Hepatocyte (in vitro differentiated cells): ENCODE results near the gene LRBA. TPM values are rescaled to one million over a fixed set of nuclear protein-coding genes. Genes with fewer than 3 reads are reported as not detected.

ENCODE experiments used
- DNase-seq: peaks from one replicate; pipeline ENCODE4 v3.0.0-alpha.2; 2016; ENCODE audit warnings: low spot score
- H2AFZ ChIP-seq: fragments of 200-600 bp; sonication (generic); 2 replicates; pipeline ENCODE4 v1.6.0; 2016; ENCODE audit warnings: antibody characterized with exemption, mild to moderate bottlenecking
- H3K27ac ChIP-seq: fragments of 200-600 bp; sonication (generic); 2 replicates; pipeline ENCODE4 v1.5.1; 2016; ENCODE audit warnings: mild to moderate bottlenecking
- H3K27me3 ChIP-seq: fragments of 200-600 bp; sonication (generic); 2 replicates; pipeline ENCODE4 v1.6.1; 2016
- H3K36me3 ChIP-seq: fragments of 200-600 bp; sonication (generic); replicated peaks from 2 replicates; pipeline ENCODE4 v1.5.1; 2016; ENCODE audit warnings: low read depth; ENCODE audit not compliant: insufficient read depth
- H3K4me1 ChIP-seq: fragments of 200-600 bp; sonication (generic); 2 replicates; pipeline ENCODE4 v1.5.1; 2016; ENCODE audit warnings: mild to moderate bottlenecking, moderate library complexity; ENCODE audit not compliant: insufficient read depth
- H3K4me2 ChIP-seq: fragments of 200-600 bp; sonication (generic); 2 replicates; pipeline ENCODE4 v1.6.0; 2016
- H3K4me3 ChIP-seq: fragments of 200-600 bp; sonication (generic); 2 replicates; pipeline ENCODE4 v1.5.1; 2016; ENCODE audit warnings: mild to moderate bottlenecking
- H3K79me2 ChIP-seq: fragments of 200-600 bp; sonication (generic); 2 replicates; pipeline ENCODE4 v1.6.0; 2017; ENCODE audit warnings: mild to moderate bottlenecking
- H3K9me2 ChIP-seq: fragments of 200-600 bp; sonication (generic); replicated peaks from 2 replicates; pipeline ENCODE4 v1.6.0; 2017; ENCODE audit warnings: mild to moderate bottlenecking; ENCODE audit not compliant: insufficient read depth
- H3K9me3 ChIP-seq: fragments of 200-600 bp; sonication (generic); 2 replicates; pipeline ENCODE4 v1.5.1; 2016; ENCODE audit warnings: low read depth, mild to moderate bottlenecking
- H4K20me1 ChIP-seq: fragments of 200-600 bp; sonication (generic); 2 replicates; pipeline ENCODE4 v1.6.0; 2016; ENCODE audit warnings: mild to moderate bottlenecking; ENCODE audit not compliant: insufficient read depth, poor library complexity, severe bottlenecking
- CTCF ChIP-seq: fragments of 200-600 bp; sonication (generic); IDR thresholded peaks from 2 replicates; pipeline ENCODE4 v1.5.1; 2016; ENCODE audit warnings: antibody characterized with exemption, mild to moderate bottlenecking; ENCODE audit not compliant: poor library complexity
- EZH2 ChIP-seq: fragments of 200-600 bp; sonication (generic); IDR thresholded peaks from 2 replicates; pipeline ENCODE4 v1.6.1; 2016; ENCODE audit warnings: antibody characterized with exemption, mild to moderate bottlenecking, borderline replicate concordance
- EZH2phosphoT487 ChIP-seq: fragments of 200-600 bp; sonication (generic); IDR thresholded peaks from one replicate; pipeline ENCODE4 v1.6.1; 2018; ENCODE audit warnings: antibody characterized with exemption, mild to moderate bottlenecking, low read depth, moderate library complexity; ENCODE audit not compliant: unreplicated experiment, severe bottlenecking
- WGBS: methylation state at CpG from one replicate; pipeline ENCODE4 v1.1.6; 2016; ENCODE audit warnings: low lambda C conversion rate; ENCODE audit errors: missing lambda C conversion rate; 5-methylcytosine and 5-hydroxymethylcytosine counted together
- polyA plus RNA-seq: library from polyadenylated mRNA; unstranded; fragments of >200 nt; fragmentation: Nextera tagmentation; extraction: Ambion mirVana; gene quantifications from 2 replicates; pipeline ENCODE4 v1.2.1, GENCODE V29; 2016
- total RNA-seq: library from RNA; depleted of rRNA; stranded (reverse); fragments of >200 nt; gene quantifications from 2 replicates; pipeline ENCODE4 v1.2.3, GENCODE V29; 2014

The LRBA gene
- total and polyA plus RNA-seq, 2 experiments from 2014 or later: 14.1 to 69.4 TPM

- no peaks in the 10 kb centered on the region for H3K9me2 ChIP-seq
- no peaks in the 10 kb centered on the region for H3K36me3 ChIP-seq
- WGBS: 25% methylated on average over 12 of the region's 12 CpGs
- H4K20me1 ChIP-seq: peaks cover 11% of the 10 kb centered on the region
- no peak overlapping the region for H3K27ac ChIP-seq
- peaks cover 49% of the 10 kb centered on the region for H3K27me3 ChIP-seq
- peak overlapping the region; percentile 28 for H2AFZ ChIP-seq
- peak overlapping the region; percentile 86 for H3K4me2 ChIP-seq
- peaks cover 5% of the 10 kb centered on the region for H3K4me1 ChIP-seq
- DNase-seq: peak; percentile 24
- no peaks in the 10 kb centered on the region for H3K9me3 ChIP-seq
- peak overlapping the region; percentile 13 for H3K4me3 ChIP-seq
- H3K79me2 ChIP-seq: no peaks in the 10 kb centered on the region
- no peak for TF ChIP-seq CTCF
- no peak for TF ChIP-seq EZH2phosphoT487
- TF ChIP-seq EZH2: no peak
These were observed 436.2 kb downstream of the LRBA start for GRCh38 chr4:150578745-150579501.

GRCh38 chr4:150577796-150578195 is 437.3 kb downstream of the LRBA start:
- WGBS: 71% methylated on average over 1 of the region's 1 CpG
- Histone ChIP-seq H3K4me1 (peaks cover 5% of the 10 kb centered on the region), H3K27ac (no peak overlapping the region), H3K9me3 (no peaks in the 10 kb centered on the region), H3K4me3 (no peak overlapping the region), H3K4me2 (no peak overlapping the region), H3K9me2 (no peaks in the 10 kb centered on the region), H3K36me3 (no peaks in the 10 kb centered on the region), H4K20me1 (peaks cover 10% of the 10 kb centered on the region), H2AFZ (no peak overlapping the region), H3K79me2 (no peaks in the 10 kb centered on the region), H3K27me3 (peaks cover 37% of the 10 kb centered on the region)
- TF ChIP-seq EZH2phosphoT487 (no peak), CTCF (no peak), EZH2 (no peak)
- no peak for DNase-seq

DNA sequence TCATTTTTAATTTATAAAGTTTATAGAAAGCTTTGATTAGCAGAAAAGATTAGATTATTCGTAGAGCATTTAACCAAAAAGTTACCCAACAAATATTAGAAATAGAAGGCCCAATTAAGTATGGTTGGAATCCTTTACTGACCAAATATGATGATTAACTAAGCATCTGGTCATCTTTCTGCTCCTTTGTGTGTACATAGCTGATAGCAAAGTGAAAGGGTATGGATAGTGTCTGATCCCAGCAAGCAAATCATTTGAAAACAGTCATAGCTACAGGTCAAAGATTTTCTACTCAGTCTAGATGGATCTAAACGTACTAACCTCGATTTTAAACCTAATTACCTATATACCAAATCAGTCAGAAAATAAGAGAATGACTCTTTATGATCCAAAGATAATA is 440.4 kb downstream of the LRBA start:
- H3K27ac ChIP-seq: no peak overlapping the region
- H3K27me3 ChIP-seq: peaks cover 8% of the 10 kb centered on the region
- H3K36me3 ChIP-seq: no peaks in the 10 kb centered on the region
- no peaks in the 10 kb centered on the region for H3K79me2 ChIP-seq
- no peaks in the 10 kb centered on the region for H3K9me2 ChIP-seq
- TF ChIP-seq CTCF (no peak), EZH2 (no peak), EZH2phosphoT487 (no peak)
- no peak for DNase-seq
- no peak overlapping the region for H3K4me3 ChIP-seq
- no peak overlapping the region for H2AFZ ChIP-seq
- no peaks in the 10 kb centered on the region for H3K4me1 ChIP-seq
- H3K4me2 ChIP-seq: no peak overlapping the region
- WGBS: 70% methylated on average over 3 of the region's 3 CpGs
- peaks cover 5% of the 10 kb centered on the region for H4K20me1 ChIP-seq
- H3K9me3 ChIP-seq: no peaks in the 10 kb centered on the region
